HEK293T (cell line): ENCODE measurements around the gene EIF3L.

Experiments
- CTCF ChIA-PET: fragments of 350-600 bp; formaldehyde crosslinking; extraction: SDS; loops from one replicate; lab custom pipeline; 2021; ENCODE audit warnings: antibody characterized with exemption, inconsistent platforms; lab: Yijun Ruan, JAX
- POLR2A ChIA-PET: fragments of 350-600 bp; formaldehyde crosslinking; extraction: SDS; loops from one replicate; lab custom pipeline; 2020; ENCODE audit warnings: antibody characterized with exemption, inconsistent platforms; lab: Yijun Ruan, JAX
- DNase-seq: peaks from one replicate; pipeline ENCODE4 v3.0.0; 2012; ENCODE audit warnings: mixed read lengths; ENCODE audit errors: extremely low spot score
- ARNT ChIP-seq: fragments of 450-650 bp; IDR thresholded peaks from 2 replicates; pipeline ENCODE4 v1.6.1; 2017; ENCODE audit warnings: mild to moderate bottlenecking
- BHLHE40 ChIP-seq: fragments of 450-650 bp; IDR thresholded peaks from 2 replicates; pipeline ENCODE4 v1.6.1; 2016; ENCODE audit warnings: mild to moderate bottlenecking, moderate library complexity, borderline replicate concordance
- CTBP1 ChIP-seq: fragments of 450-650 bp; IDR thresholded peaks from 2 replicates; pipeline ENCODE4 v1.6.1; 2016; ENCODE audit warnings: borderline replicate concordance
- ELF4 ChIP-seq: fragments of 450-650 bp; IDR thresholded peaks from 2 replicates; pipeline ENCODE4 v1.6.1; 2017; ENCODE audit warnings: antibody characterized with exemption
- FOXA1 ChIP-seq: fragments of 450-650 bp; IDR thresholded peaks from 2 replicates; pipeline ENCODE4 v1.6.1; 2016; ENCODE audit warnings: mild to moderate bottlenecking
- FOXK2 ChIP-seq: fragments of 450-650 bp; IDR thresholded peaks from 2 replicates; pipeline ENCODE4 v1.6.1; 2016; ENCODE audit warnings: mild to moderate bottlenecking
- FOXM1 ChIP-seq: fragments of 450-650 bp; IDR thresholded peaks from 2 replicates; pipeline ENCODE4 v1.6.1; 2017; ENCODE audit warnings: mild to moderate bottlenecking, borderline replicate concordance
- HDGF ChIP-seq: fragments of 450-650 bp; IDR thresholded peaks from 2 replicates; pipeline ENCODE4 v1.6.1; 2017; ENCODE audit warnings: antibody characterized with exemption, borderline replicate concordance
- L3MBTL2 ChIP-seq: fragments of 450-650 bp; conservative IDR thresholded peaks from 2 replicates; pipeline ENCODE4 v1.6.1; 2016; ENCODE audit warnings: mild to moderate bottlenecking
- LEF1 ChIP-seq: fragments of 450-650 bp; IDR thresholded peaks from 2 replicates; pipeline ENCODE4 v1.6.1; 2017; ENCODE audit warnings: mild to moderate bottlenecking, borderline replicate concordance
- NFRKB ChIP-seq: fragments of 450-650 bp; IDR thresholded peaks from 2 replicates; pipeline ENCODE4 v1.6.1; 2016; ENCODE audit warnings: mild to moderate bottlenecking, moderate library complexity
- PKNOX1 ChIP-seq: fragments of 450-650 bp; IDR thresholded peaks from 2 replicates; pipeline ENCODE4 v1.6.1; 2016
- SP1 ChIP-seq: fragments of 450-650 bp; IDR thresholded peaks from 2 replicates; pipeline ENCODE4 v1.6.1; 2017
- SUZ12 ChIP-seq: fragments of 450-650 bp; IDR thresholded peaks from 2 replicates; pipeline ENCODE4 v1.6.1; 2016; ENCODE audit warnings: mild to moderate bottlenecking
- TARDBP ChIP-seq: fragments of 450-650 bp; IDR thresholded peaks from 2 replicates; pipeline ENCODE4 v1.6.1; 2016
- ZNF384 ChIP-seq: fragments of 450-650 bp; IDR thresholded peaks from 2 replicates; pipeline ENCODE4 v1.6.1; 2016

The EIF3L gene

DNA sequence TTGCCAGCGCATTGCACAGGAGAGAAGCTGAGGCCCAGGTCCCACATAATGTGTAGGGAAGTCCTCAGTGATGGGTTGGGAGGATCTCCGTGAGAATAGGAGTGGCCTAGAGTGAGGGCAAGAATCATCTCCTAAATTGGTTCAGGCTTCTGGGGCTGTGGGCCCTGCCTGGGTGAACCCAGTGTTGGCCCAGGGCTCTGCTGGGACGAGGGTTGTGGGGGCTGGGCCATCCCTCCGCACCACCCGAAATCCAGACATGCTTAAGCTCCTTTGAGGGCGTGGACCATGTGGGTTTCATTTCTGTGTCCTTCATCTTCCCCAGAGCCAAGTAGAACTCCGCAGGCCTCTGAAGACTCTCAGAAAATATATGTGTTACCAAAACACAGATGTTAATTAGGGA is 60.5 kb downstream of the EIF3L start:
- DNase-seq = no peak
- ChIA-PET CTCF (no interaction called here), POLR2A (interaction anchor here (1.6 kb wide), 1 partner anchor 44 kb away, joined by 4 read pairs; the partner anchor contains the start of genes C22orf23 and POLR2F)
- TF ChIP-seq FOXA1 = no peak
- TF ChIP-seq L3MBTL2 = no peak

GRCh38 chr22:37910890-37911672 is 61.9 kb downstream of the EIF3L start:
- ChIA-PET CTCF (interaction anchor here (1.0 kb wide), 1 partner anchor 23 kb away, joined by 3 read pairs; no protein-coding TSS in a partner anchor), POLR2A (interaction anchor here (0.6 to 1.6 kb wide), 3 partner anchors 12 to 106 kb away, joined by 3 to 6 read pairs (median 4); partner anchors contain the start of genes C22orf23 and POLR2F)
- TF ChIP-seq CTBP1 (no peak), L3MBTL2 (no peak), ELF4 (no peak), NFRKB (no peak), HDGF (no peak), FOXM1 (no peak), FOXA1 (no peak), BHLHE40 (no peak), PKNOX1 (no peak), ZNF384 (no peak), LEF1 (no peak), ARNT (no peak), TARDBP (no peak), SUZ12 (no peak)
- no peak for DNase-seq

- ChIA-PET POLR2A (interaction anchor here (1.4 kb wide), 1 partner anchor 107 kb away, joined by 6 read pairs; a partner anchor contains a TSS), CTCF (interaction anchor here (1.0 kb wide), 1 partner anchor 23 kb away, joined by 3 read pairs; no protein-coding TSS in a partner anchor)
- DNase-seq = no peak
- TF ChIP-seq ARNT = no peak
- no peak for TF ChIP-seq ELF4
- TF ChIP-seq CTBP1 = no peak
- TF ChIP-seq FOXA1 = no peak
- TF ChIP-seq PKNOX1 = no peak
- no peak for TF ChIP-seq BHLHE40
- TF ChIP-seq SP1 = no peak
- no peak for TF ChIP-seq ZNF384
- TF ChIP-seq LEF1 = no peak
- no peak for TF ChIP-seq L3MBTL2
- no peak for TF ChIP-seq HDGF
- no peak for TF ChIP-seq SUZ12
- no peak for TF ChIP-seq FOXK2
- no peak for TF ChIP-seq TARDBP
- no peak for TF ChIP-seq NFRKB
- TF ChIP-seq FOXM1 = no peak
These were observed 62.5 kb downstream of the EIF3L start for GRCh38 chr22:37911697-37912096.

GRCh38 chr22:37912171-37912570 is 63.0 kb downstream of the EIF3L start:
- POLR2A ChIA-PET = no interaction called here
- CTCF ChIA-PET = no interaction called here
- no peak for DNase-seq
- TF ChIP-seq FOXK2 (no peak), FOXM1 (no peak), HDGF (no peak), SUZ12 (no peak), L3MBTL2 (no peak), CTBP1 (no peak), NFRKB (no peak), ELF4 (no peak), SP1 (no peak), ARNT (no peak)

- DNase-seq = no peak
- TF ChIP-seq PKNOX1 (no peak), NFRKB (no peak), BHLHE40 (no peak), FOXM1 (no peak), LEF1 (no peak), ARNT (no peak), FOXA1 (no peak), FOXK2 (no peak), ELF4 (no peak), SUZ12 (no peak), HDGF (no peak), ZNF384 (no peak), L3MBTL2 (no peak), SP1 (no peak), TARDBP (no peak), CTBP1 (no peak)
- ChIA-PET POLR2A (interaction anchor here (1.2 kb wide), 1 partner anchor 8 kb away, joined by 5 read pairs; no protein-coding TSS in a partner anchor), CTCF (no interaction called here)
These were observed 64.1 kb downstream of the EIF3L start for GRCh38 chr22:37913233-37913721.
